Measurements from ENCODE around the gene ANKRD34C.

DNA sequence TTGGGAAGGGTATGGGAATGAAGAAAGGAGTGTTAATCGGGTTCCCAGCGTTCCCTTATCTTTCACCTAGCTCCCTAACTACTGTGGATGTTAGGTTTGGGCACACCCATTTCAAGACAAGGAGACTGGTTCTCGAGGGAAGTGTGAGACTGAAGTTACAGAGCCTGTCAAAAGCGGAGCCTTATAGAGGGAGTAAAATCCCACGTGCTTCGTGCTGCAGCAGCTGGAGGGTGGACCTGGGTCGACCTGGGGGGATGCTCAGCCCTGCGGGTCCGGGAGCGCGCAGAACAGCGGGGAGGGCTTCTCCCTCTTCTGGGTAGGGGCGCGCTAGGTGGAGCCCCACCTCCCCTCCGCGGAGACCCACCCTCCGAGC lies 28.1 kb downstream of the ANKRD34C start:
- TF ChIP-seq, protein P1, sequence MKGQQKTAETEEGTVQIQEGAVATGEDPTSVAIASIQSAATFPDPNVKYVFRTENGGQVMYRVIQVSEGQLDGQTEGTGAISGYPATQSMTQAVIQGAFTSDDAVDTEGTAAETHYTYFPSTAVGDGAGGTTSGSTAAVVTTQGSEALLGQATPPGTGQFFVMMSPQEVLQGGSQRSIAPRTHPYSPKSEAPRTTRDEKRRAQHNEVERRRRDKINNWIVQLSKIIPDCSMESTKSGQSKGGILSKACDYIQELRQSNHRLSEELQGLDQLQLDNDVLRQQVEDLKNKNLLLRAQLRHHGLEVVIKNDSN (CRISPR knock-in tag; IDR thresholded peaks at IDR 0.05), result no peak
- TF ChIP-seq, protein P2, sequence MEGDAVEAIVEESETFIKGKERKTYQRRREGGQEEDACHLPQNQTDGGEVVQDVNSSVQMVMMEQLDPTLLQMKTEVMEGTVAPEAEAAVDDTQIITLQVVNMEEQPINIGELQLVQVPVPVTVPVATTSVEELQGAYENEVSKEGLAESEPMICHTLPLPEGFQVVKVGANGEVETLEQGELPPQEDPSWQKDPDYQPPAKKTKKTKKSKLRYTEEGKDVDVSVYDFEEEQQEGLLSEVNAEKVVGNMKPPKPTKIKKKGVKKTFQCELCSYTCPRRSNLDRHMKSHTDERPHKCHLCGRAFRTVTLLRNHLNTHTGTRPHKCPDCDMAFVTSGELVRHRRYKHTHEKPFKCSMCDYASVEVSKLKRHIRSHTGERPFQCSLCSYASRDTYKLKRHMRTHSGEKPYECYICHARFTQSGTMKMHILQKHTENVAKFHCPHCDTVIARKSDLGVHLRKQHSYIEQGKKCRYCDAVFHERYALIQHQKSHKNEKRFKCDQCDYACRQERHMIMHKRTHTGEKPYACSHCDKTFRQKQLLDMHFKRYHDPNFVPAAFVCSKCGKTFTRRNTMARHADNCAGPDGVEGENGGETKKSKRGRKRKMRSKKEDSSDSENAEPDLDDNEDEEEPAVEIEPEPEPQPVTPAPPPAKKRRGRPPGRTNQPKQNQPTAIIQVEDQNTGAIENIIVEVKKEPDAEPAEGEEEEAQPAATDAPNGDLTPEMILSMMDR (IDR thresholded peaks at IDR 0.05), result no peak
- TF ChIP-seq ETV6 (CRISPR knock-in tag; IDR thresholded peaks at IDR 0.05), result no peak
- TF ChIP-seq, protein P3, sequence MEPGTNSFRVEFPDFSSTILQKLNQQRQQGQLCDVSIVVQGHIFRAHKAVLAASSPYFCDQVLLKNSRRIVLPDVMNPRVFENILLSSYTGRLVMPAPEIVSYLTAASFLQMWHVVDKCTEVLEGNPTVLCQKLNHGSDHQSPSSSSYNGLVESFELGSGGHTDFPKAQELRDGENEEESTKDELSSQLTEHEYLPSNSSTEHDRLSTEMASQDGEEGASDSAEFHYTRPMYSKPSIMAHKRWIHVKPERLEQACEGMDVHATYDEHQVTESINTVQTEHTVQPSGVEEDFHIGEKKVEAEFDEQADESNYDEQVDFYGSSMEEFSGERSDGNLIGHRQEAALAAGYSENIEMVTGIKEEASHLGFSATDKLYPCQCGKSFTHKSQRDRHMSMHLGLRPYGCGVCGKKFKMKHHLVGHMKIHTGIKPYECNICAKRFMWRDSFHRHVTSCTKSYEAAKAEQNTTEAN (CRISPR knock-in tag; IDR thresholded peaks at IDR 0.05), result no peak
- TF ChIP-seq ZNF232 (CRISPR knock-in tag; IDR thresholded peaks at IDR 0.05), result no peak
- TF ChIP-seq NFYB (CRISPR knock-in tag; conservative IDR thresholded peaks at IDR 0.05; ENCODE audit: low read depth), result no peak

All from WTC11 (cell line).